OCI-LY7 (cell line): ENCODE results near the gene TSTD1. TPM values are rescaled to one million over a fixed set of nuclear protein-coding genes. Genes with fewer than 3 reads are reported as not detected.

Source experiments
- BruUV-seq: library from RNA; stranded (reverse); fragments of 400-500 nt; replicated peaks from 2 replicates; lab custom pipeline; 2021; lab: Mats Ljungman, UMichigan
- CTCF ChIA-PET: fragments of 300-600 bp; sonication (Branson Sonifier 250); formaldehyde crosslinking; loops from one replicate; lab custom pipeline; 2022; ENCODE audit warnings: antibody characterized with exemption; ENCODE audit not compliant: unreplicated experiment; lab: Charles Lee
- POLR2A ChIA-PET: fragments of 300-600 bp; sonication (Branson Sonifier 250); formaldehyde crosslinking; loops from one replicate; lab custom pipeline; 2022; ENCODE audit warnings: antibody characterized with exemption; lab: Charles Lee
- DNase-seq: peaks from one replicate; pipeline ENCODE4 v3.0.0-alpha.2; 2015; ENCODE audit warnings: low spot score
- H2AFZ ChIP-seq: fragments of 200-600 bp; sonication (generic), shearing (Covaris generic); 2 replicates; pipeline ENCODE4 v1.6.1; 2014; ENCODE audit warnings: mild to moderate bottlenecking, antibody characterized with exemption, low read length, moderate library complexity
- H3K27ac ChIP-seq: fragments of 200-600 bp; sonication (generic); 2 replicates; pipeline ENCODE4 v1.5.1; 2014; ENCODE audit warnings: mixed run types, low read depth, mild to moderate bottlenecking, moderate library complexity, low read length, inconsistent platforms; ENCODE audit not compliant: poor library complexity, severe bottlenecking
- H3K36me3 ChIP-seq: fragments of 200-600 bp; sonication (generic); 2 replicates; pipeline ENCODE4 v1.6.1; 2014; ENCODE audit warnings: mild to moderate bottlenecking, antibody characterized with exemption, low read length, moderate library complexity, mixed read lengths; ENCODE audit not compliant: insufficient read depth
- H3K4me1 ChIP-seq: fragments of 200-600 bp; sonication (generic); 2 replicates; pipeline ENCODE4 v1.5.1; 2014; ENCODE audit warnings: mild to moderate bottlenecking, low read length; ENCODE audit not compliant: insufficient read depth, poor library complexity, severe bottlenecking
- H3K4me2 ChIP-seq: fragments of 200-600 bp; sonication (generic); 2 replicates; pipeline ENCODE4 v1.6.1; 2014; ENCODE audit warnings: mild to moderate bottlenecking, low read length
- H3K4me3 ChIP-seq: fragments of 200-600 bp; sonication (generic); 2 replicates; pipeline ENCODE4 v1.5.1; 2014; ENCODE audit warnings: mild to moderate bottlenecking, low read depth, low read length; ENCODE audit not compliant: poor library complexity, severe bottlenecking
- H3K79me2 ChIP-seq: fragments of 200-600 bp; sonication (generic); 2 replicates; pipeline ENCODE4 v1.6.1; 2016; ENCODE audit warnings: low read depth, mild to moderate bottlenecking, low read length, moderate library complexity, mixed read lengths; ENCODE audit not compliant: insufficient read depth
- H3K9me2 ChIP-seq: fragments of 200-600 bp; sonication (generic); 2 replicates; pipeline ENCODE4 v1.6.1; 2016; ENCODE audit warnings: mild to moderate bottlenecking, low read length, mixed read lengths; ENCODE audit not compliant: insufficient read depth
- H3K9me3 ChIP-seq: fragments of 200-600 bp; sonication (generic); 2 replicates; pipeline ENCODE4 v1.6.1; 2014; ENCODE audit warnings: mild to moderate bottlenecking, mixed run types, low read length, mixed read lengths
- H4K20me1 ChIP-seq: fragments of 200-600 bp; sonication (generic); 2 replicates; pipeline ENCODE4 v1.6.1; 2014; ENCODE audit warnings: mild to moderate bottlenecking, antibody characterized with exemption, low read length, moderate library complexity, mixed read lengths; ENCODE audit not compliant: insufficient read depth
- EZH2phosphoT487 ChIP-seq: fragments of 200-600 bp; sonication (generic); IDR thresholded peaks from 2 replicates; pipeline ENCODE4 v1.6.1; 2018; ENCODE audit warnings: low read depth, borderline replicate concordance, mild to moderate bottlenecking, mixed run types, antibody characterized with exemption, low read length, moderate library complexity, mixed read lengths
- intact Hi-C: fragments of 100-400 bp; cut with micrococcal nuclease; formaldehyde crosslinking; loops from one replicate; pipeline ENCODE4 v1.10.0; 2022; ENCODE audit not compliant: unreplicated experiment
- total RNA-seq, 2 experiments: library from RNA; depleted of rRNA in 1 of 2; stranded (reverse); fragments of >200 nt in 1 of 2; shearing (Covaris generic) in 1 of 2; gene quantifications; 2 replicates each; pipeline ENCODE4 v1.2.3, GENCODE V29; 2014 to 2022
- TF ChIP-seq, protein P1 (sequence below): fragments of 200-600 bp; sonication (generic); conservative IDR thresholded peaks from 2 replicates; pipeline ENCODE4 v1.5.1; 2014; ENCODE audit warnings: mild to moderate bottlenecking, antibody characterized with exemption, low read length, moderate library complexity, mixed read lengths

The TSTD1 gene
- total RNA-seq, 2 experiments from 2014 or later: 73.4 to 164 TPM

GRCh38 chr1:161073474-161074121 is 34.8 kb upstream of the TSTD1 start:
- intact Hi-C loops: no loop called here
- no peak overlapping the region for H3K27ac ChIP-seq
- DNase-seq: no peak
- BruUV-seq: no TSS peak
- no peak overlapping the region for H3K4me3 ChIP-seq
- no peak overlapping the region for H3K4me2 ChIP-seq
- no peak for TF ChIP-seq EZH2phosphoT487
- TF ChIP-seq, protein P1, sequence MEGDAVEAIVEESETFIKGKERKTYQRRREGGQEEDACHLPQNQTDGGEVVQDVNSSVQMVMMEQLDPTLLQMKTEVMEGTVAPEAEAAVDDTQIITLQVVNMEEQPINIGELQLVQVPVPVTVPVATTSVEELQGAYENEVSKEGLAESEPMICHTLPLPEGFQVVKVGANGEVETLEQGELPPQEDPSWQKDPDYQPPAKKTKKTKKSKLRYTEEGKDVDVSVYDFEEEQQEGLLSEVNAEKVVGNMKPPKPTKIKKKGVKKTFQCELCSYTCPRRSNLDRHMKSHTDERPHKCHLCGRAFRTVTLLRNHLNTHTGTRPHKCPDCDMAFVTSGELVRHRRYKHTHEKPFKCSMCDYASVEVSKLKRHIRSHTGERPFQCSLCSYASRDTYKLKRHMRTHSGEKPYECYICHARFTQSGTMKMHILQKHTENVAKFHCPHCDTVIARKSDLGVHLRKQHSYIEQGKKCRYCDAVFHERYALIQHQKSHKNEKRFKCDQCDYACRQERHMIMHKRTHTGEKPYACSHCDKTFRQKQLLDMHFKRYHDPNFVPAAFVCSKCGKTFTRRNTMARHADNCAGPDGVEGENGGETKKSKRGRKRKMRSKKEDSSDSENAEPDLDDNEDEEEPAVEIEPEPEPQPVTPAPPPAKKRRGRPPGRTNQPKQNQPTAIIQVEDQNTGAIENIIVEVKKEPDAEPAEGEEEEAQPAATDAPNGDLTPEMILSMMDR: no peak
- no peaks in the 10 kb centered on the region for H3K9me2 ChIP-seq
- CTCF ChIA-PET: no interaction called here
- H3K9me3 ChIP-seq: no peaks in the 10 kb centered on the region
- H3K36me3 ChIP-seq: no peaks in the 10 kb centered on the region
- peaks cover 16% of the 10 kb centered on the region for H3K4me1 ChIP-seq
- H3K79me2 ChIP-seq: peaks cover 11% of the 10 kb centered on the region
- H4K20me1 ChIP-seq: no peaks in the 10 kb centered on the region
- no peak overlapping the region for H2AFZ ChIP-seq
- POLR2A ChIA-PET: interaction anchor here (1.0 kb wide), 1 partner anchor 31 kb away, joined by 3 read pairs; no protein-coding TSS in a partner anchor

DNA sequence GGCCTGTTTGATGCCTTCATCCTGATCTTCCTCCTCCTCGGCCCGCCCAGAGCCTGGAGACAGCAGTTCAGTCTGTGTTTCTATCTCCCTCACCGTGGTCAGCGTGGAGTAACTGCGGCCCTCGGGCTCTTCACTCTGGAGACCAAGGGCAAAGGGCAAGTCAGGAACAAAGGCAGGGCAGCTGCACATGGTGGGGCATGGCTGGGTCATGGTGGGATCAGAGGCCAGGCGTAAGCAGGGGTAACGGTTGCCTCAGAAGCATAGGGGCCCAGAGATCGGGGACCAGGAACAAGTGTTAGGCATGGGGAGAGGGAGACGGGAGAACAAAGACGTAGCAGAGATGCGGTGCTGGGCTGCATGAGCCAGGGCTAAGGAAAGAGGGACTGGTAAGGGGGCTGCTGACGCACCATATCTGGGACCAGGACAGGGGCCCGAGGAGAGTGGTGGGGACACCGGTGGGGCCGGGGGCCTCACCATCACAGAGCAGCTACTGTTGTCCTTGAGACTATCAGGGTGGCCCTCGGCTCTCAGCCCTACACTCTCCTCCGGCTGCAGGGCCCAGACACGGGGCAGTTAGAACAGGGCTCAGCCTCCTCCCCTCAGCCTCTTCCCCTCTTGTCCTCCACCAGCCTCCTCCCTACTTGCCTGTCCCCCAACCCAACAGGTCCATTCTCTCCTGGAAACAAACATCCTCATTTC is 34.1 kb upstream of the TSTD1 start:
- H4K20me1 ChIP-seq: peaks cover 2% of the 10 kb centered on the region; the same call in 1 of the 2 replicates
- no peaks in the 10 kb centered on the region for H3K9me3 ChIP-seq
- H3K9me2 ChIP-seq: no peaks in the 10 kb centered on the region
- intact Hi-C loops: loop anchor here (1.0 kb wide), 1 partner anchor 24 kb away; no protein-coding TSS in a partner anchor
- H3K4me2 ChIP-seq: no peak overlapping the region
- DNase-seq: no peak
- H3K27ac ChIP-seq: no peak overlapping the region
- peaks cover 18% of the 10 kb centered on the region for H3K79me2 ChIP-seq
- CTCF ChIA-PET: no interaction called here
- H3K36me3 ChIP-seq: no peaks in the 10 kb centered on the region
- POLR2A ChIA-PET: interaction anchor here (0.5 to 1.0 kb wide), 3 partner anchors 21 to 55 kb away, joined by 3 to 6 read pairs (median 3); no protein-coding TSS in a partner anchor
- no peak overlapping the region for H2AFZ ChIP-seq
- peaks cover 20% of the 10 kb centered on the region for H3K4me1 ChIP-seq
- no TSS peak for BruUV-seq
- TF ChIP-seq, protein P1: no peak
- no peak for TF ChIP-seq EZH2phosphoT487
- no peak overlapping the region for H3K4me3 ChIP-seq
